ENCODE data around the gene SERINC5. TPM values are rescaled to one million over a fixed set of nuclear protein-coding genes. Genes with fewer than 3 reads are reported as not detected.
"Not testable (repeated sequence)": the region's sequence is repeated elsewhere in the genome, so short reads cannot be mapped to it uniquely, and the experiment has no call there.

Gene SERINC5
- total RNA-seq, 2 experiments from 2014 or later: 26.5 to 27.8 TPM

DNA sequence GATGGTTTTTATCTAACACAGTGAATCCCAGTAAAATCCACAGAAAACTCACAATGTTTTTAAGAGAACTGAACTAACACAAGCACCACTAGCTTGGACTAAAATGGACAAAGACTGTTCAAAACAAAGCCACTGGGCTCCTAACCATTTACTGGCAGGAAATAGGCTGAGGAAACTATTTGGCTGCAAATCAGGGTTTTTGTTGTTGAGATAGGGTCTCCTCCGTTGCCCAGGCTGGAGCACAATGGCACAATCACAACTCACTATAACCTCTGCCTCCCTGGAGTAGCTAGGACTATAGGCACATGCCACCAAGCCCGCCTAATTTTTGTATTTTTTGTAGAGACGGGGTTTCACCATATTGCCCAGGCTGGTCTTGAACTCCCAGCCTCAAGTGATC, 121.0 kb downstream of the SERINC5 start:
- CTCF ChIA-PET: interaction anchor here (1.2 kb wide), 1 partner anchor 13 kb away, joined by 3 read pairs; no protein-coding TSS in a partner anchor
- POLR2A ChIA-PET: interaction anchor here (1.6 kb wide), 1 partner anchor 121 kb away, joined by 4 read pairs; the partner anchor contains the start of gene SERINC5

DNA sequence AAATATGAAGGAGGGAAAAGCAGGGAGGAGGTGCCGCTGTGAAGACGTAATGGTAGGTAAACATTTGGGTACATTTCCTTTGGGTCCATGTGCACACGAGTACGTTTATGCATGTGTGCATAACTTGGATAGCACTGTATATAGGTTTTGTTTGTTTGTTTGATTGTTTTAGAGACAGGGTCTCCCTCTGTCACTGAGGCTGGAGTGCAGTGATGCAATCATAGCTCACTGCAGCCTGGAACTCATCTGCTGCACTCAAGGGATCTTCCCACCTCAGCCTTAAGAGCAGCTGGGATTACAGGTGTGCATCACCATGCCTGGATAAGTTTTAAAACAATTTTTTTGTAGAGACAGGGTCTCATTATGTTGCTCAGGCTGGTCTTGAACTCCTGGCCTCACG, 126.7 kb downstream of the SERINC5 start:
- ChIA-PET CTCF (interaction anchor here (1.2 kb wide), 1 partner anchor 98 kb away, joined by 3 read pairs; no protein-coding TSS in a partner anchor), POLR2A (no interaction called here)

DNA sequence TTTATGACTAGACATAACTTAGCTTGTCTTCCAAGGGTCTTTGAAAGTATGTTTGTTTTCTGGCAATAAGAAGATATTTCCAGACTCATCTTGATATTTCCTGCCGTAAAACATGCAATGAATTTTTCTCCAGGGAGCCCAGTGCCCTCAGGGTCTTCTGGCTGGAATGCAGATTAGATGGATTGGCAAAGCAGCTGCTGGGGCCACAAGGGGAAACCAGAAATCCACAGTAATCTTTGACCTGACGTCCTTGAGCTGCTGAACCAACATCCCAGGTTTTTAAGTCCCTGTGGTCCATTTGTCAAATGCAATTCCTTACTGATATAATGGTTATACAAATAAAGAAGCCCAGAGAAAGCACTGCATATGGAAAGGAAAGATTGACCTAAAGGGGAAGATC, 127.7 kb downstream of the SERINC5 start:
- CTCF ChIA-PET: no interaction called here
- POLR2A ChIA-PET: no interaction called here

DNA sequence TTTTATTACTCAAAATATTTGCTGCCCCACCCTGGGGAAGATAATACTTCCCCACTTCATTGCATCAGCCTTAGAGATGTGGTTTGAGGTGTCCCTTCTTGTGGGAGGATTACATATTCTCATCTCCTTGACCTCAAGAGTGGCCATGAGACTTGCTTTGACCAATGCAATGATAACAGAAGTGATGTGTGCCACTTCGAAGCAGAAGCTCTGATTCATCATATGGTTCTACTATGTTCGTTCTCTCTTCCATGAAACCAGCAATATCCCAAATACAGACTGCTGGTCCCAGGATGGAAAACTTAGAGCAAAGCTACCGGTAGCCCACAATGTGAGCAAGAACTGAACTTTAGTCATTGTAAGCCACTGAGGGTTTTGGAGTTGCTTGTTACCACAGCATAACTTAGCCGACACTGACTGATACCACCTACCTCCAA, 128.7 kb downstream of the SERINC5 start:
- POLR2A ChIA-PET: no interaction called here

DNA sequence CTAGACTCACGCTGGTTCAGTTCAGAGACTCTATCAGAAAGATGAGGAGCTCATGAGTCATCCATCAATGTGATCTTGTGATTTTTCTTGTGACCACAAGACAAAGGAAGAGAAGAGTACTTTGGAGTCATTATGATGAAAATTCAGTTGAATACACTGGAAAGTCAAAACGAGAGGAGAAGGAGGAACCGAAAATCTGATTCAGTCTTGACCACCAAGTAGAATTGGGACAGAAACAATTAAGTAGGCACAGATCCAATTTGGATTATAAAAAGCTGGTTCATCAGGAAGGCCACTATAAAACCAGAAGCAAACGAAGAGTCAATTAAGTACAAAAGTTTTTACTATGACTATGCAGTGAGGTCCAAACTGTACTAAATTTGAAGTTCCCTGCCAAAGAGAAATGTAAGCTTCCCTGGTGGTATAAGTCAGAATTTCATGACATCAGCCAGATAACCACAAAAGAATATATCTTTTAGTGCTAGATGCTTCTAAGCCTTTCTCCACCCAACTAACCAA, 129.8 kb downstream of the SERINC5 start:
- ChIA-PET CTCF (interaction anchor here (0.9 to 2.1 kb wide), 4 partner anchors 14 to 79 kb away, joined by 3 to 5 read pairs (median 5); no protein-coding TSS in a partner anchor), POLR2A (interaction anchor here (0.6 to 1.4 kb wide), 6 partner anchors 9 to 132 kb away, joined by 3 to 8 read pairs (median 3); partner anchors contain the start of gene SERINC5)

More for the DNA sequence above, 128.7 kb downstream of the SERINC5 start:
- CTCF ChIA-PET: interaction anchor here (2.1 kb wide), 1 partner anchor 13 kb away, joined by 5 read pairs; no protein-coding TSS in a partner anchor

DNA sequence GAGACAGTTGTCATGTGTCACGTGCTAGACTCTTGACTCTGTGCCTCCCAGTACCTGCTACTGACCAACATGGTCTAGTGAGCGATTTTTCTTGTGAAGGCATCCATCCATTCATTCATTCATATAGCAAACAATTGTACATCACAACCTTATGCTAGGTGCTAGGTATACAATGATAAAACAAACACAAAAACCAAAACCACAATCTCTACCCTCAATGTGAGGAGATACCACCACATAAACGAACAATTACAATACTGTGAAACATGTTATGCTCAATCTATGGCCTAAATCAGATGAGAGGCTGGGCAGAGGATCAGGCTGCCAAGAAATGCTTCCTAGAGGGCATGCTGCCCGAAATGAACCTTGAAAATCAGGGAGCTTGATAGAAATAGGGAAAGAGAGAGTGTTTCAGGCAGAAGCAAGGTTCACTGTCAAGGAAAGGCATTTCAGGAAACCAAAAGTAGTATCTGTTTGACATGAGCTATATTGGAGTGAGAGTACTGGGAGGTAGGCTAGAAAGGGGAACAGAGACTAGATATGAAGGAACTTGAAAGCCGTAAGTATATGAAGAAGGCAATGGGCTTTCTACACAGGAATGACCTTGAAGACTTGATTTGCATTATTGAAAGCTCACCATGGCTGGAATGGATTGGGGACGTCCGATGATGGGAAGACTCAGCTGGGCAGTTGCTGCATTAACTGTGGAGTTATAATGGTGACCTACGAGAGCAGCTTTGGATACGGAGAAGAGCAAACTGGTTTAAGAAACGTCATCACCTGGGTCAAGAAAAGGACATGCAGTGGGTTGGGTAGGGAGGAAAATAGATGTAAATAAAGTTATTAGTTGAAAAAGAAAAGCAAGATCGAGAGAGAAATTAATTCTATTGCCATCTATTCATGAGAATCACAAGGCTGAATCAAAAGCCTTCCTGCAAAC, 130.6 kb downstream of the SERINC5 start:
- POLR2A ChIA-PET: interaction anchor here (0.6 to 1.4 kb wide), 4 partner anchors 10 to 131 kb away, joined by 3 to 8 read pairs (median 3); partner anchors contain the start of gene SERINC5
- CTCF ChIA-PET: interaction anchor here (0.6 to 2.1 kb wide), 6 partner anchors 11 to 149 kb away, joined by 3 to 5 read pairs (median 4); no protein-coding TSS in a partner anchor

DNA sequence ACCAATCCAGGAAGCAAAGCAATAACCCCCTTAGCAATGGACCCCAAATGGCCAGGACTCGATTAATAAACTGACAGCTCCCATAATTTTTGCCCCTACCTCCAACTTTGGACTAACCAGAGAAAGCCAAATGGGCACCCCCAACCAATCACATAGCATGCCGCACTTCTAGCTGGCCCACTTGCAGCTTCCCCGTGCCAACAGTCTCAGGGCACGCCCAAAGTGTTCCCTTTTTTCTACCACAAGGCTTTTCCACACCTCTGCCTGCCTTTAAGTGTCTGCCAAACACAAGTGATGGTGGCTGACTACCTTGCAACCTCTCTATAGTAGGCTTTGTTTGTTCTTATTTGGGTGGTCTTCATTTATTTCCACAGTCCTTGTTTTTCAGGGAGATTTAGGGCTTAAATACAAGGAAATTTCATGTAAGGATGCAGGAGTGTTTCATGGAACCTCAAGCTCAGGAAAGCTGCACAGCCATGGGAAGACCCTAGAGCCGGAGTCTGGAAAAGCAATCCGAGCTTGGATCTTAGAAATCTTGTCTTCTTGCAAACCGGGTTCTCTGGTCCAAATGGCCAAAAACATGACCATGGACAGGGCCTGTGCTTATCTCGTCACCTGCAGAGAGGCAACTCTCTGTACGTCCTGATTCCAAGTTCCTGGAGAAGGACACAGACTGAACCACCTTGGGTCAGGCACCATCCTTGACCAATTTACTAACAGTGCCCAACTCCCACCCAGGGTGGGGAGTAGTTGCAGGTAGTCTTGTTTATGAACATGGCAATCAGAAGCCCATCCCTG, 131.5 kb downstream of the SERINC5 start:
- CTCF ChIA-PET: interaction anchor here (1.0 to 1.4 kb wide), 2 partner anchors 12 to 32 kb away, joined by 3 read pairs; no protein-coding TSS in a partner anchor
- POLR2A ChIA-PET: no interaction called here

DNA sequence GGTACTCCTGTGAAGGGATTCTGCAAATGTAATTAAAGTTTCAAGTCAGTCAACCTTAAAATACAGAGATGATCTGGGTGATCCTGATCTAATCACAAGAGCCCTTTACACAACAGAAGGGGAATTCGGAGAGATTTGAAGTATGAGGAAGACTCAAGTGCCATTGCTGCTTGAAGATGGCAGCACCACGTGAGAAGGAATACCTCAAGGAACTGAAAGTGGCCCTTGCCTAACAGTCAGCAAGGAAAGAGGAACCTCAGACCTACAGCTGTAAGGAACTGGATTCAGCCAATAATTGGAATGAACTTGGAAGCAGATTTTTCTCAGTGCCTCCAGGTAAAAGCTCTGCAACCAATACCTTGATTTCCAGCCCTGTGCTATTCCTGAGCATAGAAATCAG, 133.3 kb downstream of the SERINC5 start:
- POLR2A ChIA-PET: no interaction called here
- CTCF ChIA-PET: interaction anchor here (1.5 kb wide), 1 partner anchor 123 kb away, joined by 3 read pairs; no protein-coding TSS in a partner anchor

DNA sequence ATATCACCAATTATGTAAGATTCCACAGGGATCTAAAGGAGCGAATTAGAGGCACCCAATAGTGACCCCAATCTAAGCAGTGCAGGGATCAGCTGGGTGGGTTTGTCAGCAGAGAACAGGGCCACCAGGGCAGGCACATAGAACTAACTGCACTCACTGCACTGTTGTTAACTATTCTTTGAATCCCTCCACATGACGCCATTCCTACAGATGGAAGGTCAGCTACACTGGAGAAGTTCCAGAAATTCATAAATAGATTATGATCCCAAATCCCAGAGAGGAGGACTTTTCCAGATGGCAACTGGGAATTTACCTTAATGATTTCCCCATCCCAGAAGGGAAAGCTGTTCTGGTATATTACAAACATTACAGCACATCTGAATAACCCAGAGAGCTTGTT, 136.5 kb downstream of the SERINC5 start:
- ChIA-PET POLR2A (no interaction called here), CTCF (no interaction called here)

DNA sequence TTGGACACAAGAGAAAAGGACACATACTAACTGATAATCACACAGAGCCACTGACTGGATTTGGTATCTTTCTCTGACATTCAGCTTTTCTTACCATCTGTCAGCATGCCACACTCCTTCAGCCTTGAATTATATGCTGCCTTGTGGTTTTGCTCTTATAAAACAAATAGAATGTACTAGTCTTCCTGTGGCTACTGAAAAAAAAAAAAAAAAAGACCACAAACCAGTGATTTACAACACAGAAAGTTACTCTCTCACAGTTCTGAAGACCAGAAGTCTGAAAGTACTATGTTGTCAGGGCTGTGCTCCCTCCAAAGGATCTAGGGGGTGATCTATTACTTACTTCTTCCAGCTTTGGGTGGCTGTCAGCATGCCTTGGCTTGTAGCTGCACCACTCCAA, 138.4 kb downstream of the SERINC5 start:
- POLR2A ChIA-PET: interaction anchor here (0.9 kb wide), 1 partner anchor 14 kb away, joined by 4 read pairs; no protein-coding TSS in a partner anchor
- CTCF ChIA-PET: interaction anchor here (0.6 to 1.3 kb wide), 5 partner anchors 21 to 269 kb away, joined by 3 to 4 read pairs (median 4); no protein-coding TSS in a partner anchor

DNA sequence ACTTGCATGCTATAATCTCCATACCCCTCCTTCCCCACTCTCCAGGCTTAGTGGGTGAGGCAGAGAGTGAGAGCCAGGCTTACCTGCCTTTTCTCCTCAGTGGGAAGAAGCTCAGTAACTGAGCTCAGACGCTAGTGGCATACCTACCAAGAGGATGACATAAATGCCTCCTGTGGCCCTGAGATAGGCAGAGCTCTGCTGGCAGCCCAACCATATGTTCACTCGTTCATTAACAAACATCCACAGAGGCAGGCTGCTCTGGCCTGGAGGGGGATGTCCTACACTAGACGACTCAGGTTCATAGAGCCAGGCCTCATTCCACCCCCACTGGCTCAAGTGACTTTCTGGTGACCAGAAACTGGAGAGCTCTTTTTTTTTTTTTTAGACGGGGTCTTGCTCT, 139.4 kb downstream of the SERINC5 start:
- CTCF ChIA-PET: interaction anchor here (1.0 to 1.3 kb wide), 2 partner anchors 20 to 25 kb away, joined by 3 to 4 read pairs; no protein-coding TSS in a partner anchor
- POLR2A ChIA-PET: interaction anchor here (0.9 kb wide), 1 partner anchor 13 kb away, joined by 4 read pairs; no protein-coding TSS in a partner anchor

DNA sequence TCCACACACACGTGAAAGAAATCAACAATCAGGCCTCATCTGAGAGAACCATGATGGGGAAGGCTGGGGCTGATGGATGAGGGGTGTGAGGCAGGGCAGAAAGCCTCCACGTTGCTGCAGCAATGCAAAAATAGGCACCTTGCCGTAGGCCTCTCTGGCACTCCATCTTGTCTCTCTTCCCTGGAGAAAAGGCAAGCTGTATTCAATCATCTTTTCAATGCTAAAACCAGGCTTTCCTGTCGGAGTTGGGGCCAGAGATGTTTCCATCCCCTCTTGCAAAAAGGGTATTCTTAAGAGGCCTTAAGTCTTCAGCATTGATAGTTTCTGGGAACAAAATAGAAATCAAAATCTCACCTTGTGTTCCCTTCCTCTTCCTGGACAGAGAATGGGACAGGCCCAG, 139.8 kb downstream of the SERINC5 start:
- ChIA-PET CTCF (no interaction called here), POLR2A (no interaction called here)

DNA sequence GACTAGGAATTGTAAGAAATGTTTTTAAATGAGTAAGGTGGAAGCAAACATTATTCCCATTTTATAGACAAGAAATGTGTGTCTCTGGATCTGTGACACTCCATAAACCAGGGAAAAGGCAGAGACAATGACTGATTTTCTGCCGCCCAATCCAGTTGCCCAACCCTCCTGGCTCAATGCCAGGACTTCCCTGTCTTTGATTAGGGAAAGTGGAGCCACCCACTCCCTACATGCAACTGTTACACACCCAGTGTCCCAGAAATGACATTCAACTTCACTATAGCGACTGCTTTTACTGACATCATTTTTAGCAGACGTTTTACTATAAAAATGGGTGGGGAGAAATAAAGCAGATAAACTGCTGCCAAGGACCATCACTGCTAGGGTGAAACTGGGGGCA, 141.0 kb downstream of the SERINC5 start:
- ChIA-PET CTCF (no interaction called here), POLR2A (interaction anchor here (0.7 kb wide), 1 partner anchor 1022 kb away, joined by 4 read pairs; no protein-coding TSS in a partner anchor)

DNA sequence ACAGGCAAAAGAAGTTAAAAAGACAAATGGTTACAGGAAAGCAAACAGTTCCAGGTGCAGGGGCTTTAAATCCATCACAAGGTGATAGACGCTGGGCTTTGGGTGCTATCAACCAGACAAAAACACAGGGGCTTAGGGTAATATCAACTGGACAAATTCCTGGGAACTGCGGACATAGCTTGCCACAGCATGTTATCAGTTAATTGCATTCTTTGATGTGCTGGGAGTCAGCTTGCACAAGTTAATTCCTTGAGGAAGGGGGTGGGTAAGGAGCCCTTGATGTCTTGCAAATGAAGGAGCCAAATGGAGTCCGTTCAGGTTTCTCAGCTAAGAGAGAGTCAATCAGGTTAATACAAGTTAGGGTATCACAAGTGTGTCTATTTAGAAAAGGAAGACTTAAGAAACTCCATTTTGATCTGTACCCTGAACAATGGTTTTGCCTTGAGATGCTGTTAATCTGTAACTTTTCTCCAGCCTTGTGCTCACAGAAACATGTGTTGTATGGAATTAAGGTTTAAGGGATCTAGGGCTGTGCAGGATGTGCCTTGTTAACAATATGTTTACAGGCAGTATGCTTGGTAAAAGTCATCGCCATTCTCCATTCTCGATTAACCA, 144.4 kb downstream of the SERINC5 start:
- CTCF ChIA-PET: interaction anchor here (1.3 kb wide), 1 partner anchor 12 kb away, joined by 4 read pairs; no protein-coding TSS in a partner anchor
- POLR2A ChIA-PET: not testable (repeated sequence)

DNA sequence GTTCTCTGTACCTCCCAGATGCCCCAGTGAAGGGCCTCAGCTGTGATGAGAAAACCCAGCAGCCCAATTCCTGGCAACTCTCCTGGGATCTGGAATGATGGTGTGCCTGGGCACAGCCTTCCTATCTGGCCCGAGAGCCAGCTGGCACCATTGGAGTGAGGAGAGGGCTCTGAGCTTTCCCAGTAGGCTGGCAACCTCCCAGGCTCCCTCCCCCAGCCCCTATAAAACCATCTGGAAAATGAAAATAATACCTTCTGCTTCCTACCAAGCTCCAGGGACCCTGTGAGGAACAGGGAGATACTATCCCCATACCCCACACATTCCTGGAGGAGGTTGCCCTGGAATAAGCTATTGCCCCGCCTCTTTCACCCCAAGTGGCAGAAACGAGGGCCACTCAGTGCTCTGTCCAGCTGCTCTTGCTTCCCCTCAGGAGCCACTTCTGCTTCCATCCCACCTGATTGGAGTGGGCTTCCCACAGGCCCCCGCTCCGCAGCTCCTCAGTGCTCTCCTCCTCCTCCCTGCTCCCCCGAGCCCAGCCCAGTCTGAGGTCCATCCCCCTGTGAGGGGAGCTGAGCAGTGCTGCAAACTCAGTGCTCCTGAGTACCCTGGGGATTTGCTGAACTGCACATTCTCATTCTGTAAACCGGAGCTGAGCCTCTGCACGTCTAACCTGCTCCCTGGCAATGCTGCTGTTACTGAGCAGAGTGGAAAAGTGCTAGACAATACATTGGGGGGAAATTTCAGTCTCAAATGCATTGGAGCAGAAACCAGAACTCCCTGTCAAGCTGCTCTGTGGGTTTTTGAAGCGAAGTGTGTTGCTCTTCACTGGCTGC, 146.0 kb downstream of the SERINC5 start:
- POLR2A ChIA-PET: interaction anchor here (1.3 kb wide), 1 partner anchor 146 kb away, joined by 3 read pairs; the partner anchor contains the start of gene SERINC5
- CTCF ChIA-PET: interaction anchor here (1.0 to 1.3 kb wide), 2 partner anchors 10 to 198 kb away, joined by 3 to 4 read pairs; no protein-coding TSS in a partner anchor

DNA sequence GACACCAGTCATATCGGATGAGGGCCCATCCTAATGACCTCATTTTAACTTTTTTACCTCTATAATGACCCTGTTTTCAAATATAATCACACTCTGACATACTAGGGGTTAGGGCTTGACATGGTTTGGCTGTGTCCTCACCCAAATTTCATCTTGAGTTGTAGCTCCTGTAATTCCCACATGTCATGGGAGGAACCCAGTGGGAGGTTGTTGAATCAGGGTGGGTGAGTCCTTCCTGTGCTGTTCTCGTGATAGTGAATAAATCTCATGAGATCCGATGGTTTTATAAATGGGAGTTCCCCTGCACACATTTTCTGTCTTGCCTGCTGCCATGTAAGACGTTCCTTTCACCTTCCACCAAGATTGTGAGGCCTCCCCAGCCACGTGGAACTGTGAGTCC, 148.9 kb downstream of the SERINC5 start:
- ChIA-PET CTCF (interaction anchor here (0.9 kb wide), 1 partner anchor 98 kb away, joined by 3 read pairs; no protein-coding TSS in a partner anchor), POLR2A (no interaction called here)

DNA sequence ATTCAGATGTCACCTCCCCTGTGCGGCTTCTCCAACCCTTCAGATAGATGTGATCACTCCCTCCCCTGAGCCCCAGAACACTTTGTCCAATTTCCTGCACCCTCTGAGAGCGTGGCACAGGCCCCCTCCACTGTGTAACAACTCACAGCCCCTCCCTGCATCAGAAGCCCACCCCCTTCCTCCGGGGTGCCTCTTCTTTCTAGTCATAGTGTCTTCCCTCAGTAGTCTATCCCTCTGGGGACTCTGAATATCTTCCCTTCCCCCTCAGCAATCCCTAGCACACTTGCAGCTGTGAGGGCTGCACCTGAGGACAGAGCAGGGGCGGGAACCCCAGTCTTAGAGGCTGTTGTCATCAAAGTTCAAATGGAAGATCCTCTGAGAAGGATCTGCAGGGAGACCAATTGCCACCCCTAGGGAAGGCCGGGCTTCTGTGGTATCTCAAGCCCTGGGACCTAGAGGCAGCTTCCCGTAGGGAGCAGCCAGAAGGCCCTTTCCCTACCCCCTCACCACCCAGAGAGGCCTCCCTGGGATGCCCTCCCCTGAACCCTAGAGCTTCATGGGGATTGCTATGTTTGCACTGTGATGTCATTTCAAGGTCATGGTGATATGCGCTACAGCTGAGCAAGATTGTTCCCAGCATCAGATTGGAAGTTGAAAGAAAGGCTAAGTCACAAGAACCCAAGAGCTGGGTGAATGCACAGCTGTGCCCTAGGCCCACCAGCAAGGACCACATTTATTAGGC, 150.0 kb downstream of the SERINC5 start:
- ChIA-PET POLR2A (no interaction called here), CTCF (interaction anchor here (0.9 kb wide), 1 partner anchor 99 kb away, joined by 3 read pairs; no protein-coding TSS in a partner anchor)
